GM23248 (cell line): ENCODE data around the gene PAQR9.

Source experiments
- EZH2 ChIP-seq: fragments of 200-600 bp; sonication (generic); IDR thresholded peaks from 2 replicates; pipeline ENCODE4 v1.6.1; 2018; ENCODE audit warnings: antibody characterized with exemption, mild to moderate bottlenecking; ENCODE audit not compliant: insufficient read depth, poor library complexity, severe bottlenecking
- EZH2phosphoT487 ChIP-seq: fragments of 200-600 bp; sonication (generic); IDR thresholded peaks from 2 replicates; pipeline ENCODE4 v1.6.1; 2018; ENCODE audit warnings: antibody characterized with exemption, moderate library complexity, mild to moderate bottlenecking, low read depth; ENCODE audit not compliant: insufficient read depth

GRCh38 chr3:142943349-142943748, 20.1 kb downstream of the PAQR9 start:
- TF ChIP-seq EZH2, result no peak
- no peak for TF ChIP-seq EZH2phosphoT487
